Lower leg skin (tissue), 3 donors: Measurements from ENCODE around the gene LRRC63.

Experiments used
- CTCF ChIP-seq, 3 donors: fragments of 450-650 bp; IDR thresholded peaks; one replicate each; pipeline ENCODE4 v1.5.1; 2016; ENCODE audit warnings: antibody characterized with exemption in 3 of 3, mild to moderate bottlenecking in 3 of 3, moderate library complexity in 2 of 3
- POLR2A ChIP-seq, 2 donors: fragments of 450-650 bp; IDR thresholded peaks; one replicate each; pipeline ENCODE4 v1.6.1; 2016 to 2017; ENCODE audit warnings: antibody characterized with exemption in 2 of 2, mild to moderate bottlenecking in 1 of 2, moderate library complexity in 1 of 2

GRCh38 chr13:46289260-46289955 is 77.7 kb downstream of the LRRC63 start:
- TF ChIP-seq CTCF (IDR thresholded peaks at IDR 0.05) (no peak), POLR2A (IDR thresholded peaks at IDR 0.05) (no peak)
